ENCODE measurements around the gene POLR3B. TPM values are rescaled to one million over a fixed set of nuclear protein-coding genes. Genes with fewer than 3 reads are reported as not detected.
A peak's percentile ranks its signal among the peaks of the same experiment; 100 is the strongest.

The POLR3B gene
- total and polyA plus RNA-seq, 3 experiments from 2014 or later: 5.3 to 14.6 (median 13.4) TPM

DNA sequence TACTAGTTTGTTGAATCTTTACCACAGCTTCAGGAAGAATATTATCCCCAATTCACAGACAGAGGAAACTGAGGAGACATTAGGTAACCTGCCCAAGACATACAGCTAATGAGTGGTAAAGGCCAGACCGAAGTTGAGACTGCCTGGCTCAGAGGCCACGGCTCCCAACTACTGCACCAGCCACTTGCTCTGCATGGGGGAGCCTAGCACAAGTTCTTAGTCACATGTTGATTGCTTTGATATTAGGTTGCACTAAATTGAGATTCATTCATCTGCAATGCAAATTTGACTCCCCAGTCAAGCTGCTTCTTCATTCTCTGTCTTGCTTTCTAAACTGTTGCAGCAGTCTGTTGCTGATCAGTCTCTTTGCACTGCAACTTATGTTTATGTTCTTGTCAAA lies 25.9 kb upstream of the POLR3B start:
- Histone ChIP-seq H3K9me3 (ENCODE audit: low read length) (no peaks in the 10 kb centered on the region), H3K27ac (ENCODE audit: low read depth, low read length) (no peak overlapping the region), H3K4me3 (ENCODE audit: low read length) (no peak overlapping the region), H3K4me1 (ENCODE audit: insufficient read depth, low read length) (no peaks in the 10 kb centered on the region), H3K36me3 (ENCODE audit: insufficient read depth, low read length) (peaks cover 16% of the 10 kb centered on the region), H3K27me3 (ENCODE audit: insufficient read depth, low read length, poor library complexity, severe bottlenecking) (no peaks in the 10 kb centered on the region)
- H3K36me3 Mint-ChIP-seq: peaks cover 9 to 85% (median 29%) of the 10 kb centered on the region in 3 donors
- H3K27me3 Mint-ChIP-seq: no peaks in the 10 kb centered on the region
- ChIA-PET POLR2A (no interaction called here), CTCF (interaction anchor here (1.2 to 1.3 kb wide), 3 partner anchors 13 to 105 kb away, joined by 3 to 4 read pairs (median 3); partner anchors contain the start of gene POLR3B)
- H3K4me1 Mint-ChIP-seq: peaks cover 5 to 24% (median 13%) of the 10 kb centered on the region in 3 donors
- H3K4me3 Mint-ChIP-seq: no peak overlapping the region
- DNase-seq: no peak
- H3K9me3 Mint-ChIP-seq: no peaks in the 10 kb centered on the region
- peak overlapping the region in 3 of 8 donors; percentile 13 to 17 (median 15) for H3K27ac Mint-ChIP-seq

DNA sequence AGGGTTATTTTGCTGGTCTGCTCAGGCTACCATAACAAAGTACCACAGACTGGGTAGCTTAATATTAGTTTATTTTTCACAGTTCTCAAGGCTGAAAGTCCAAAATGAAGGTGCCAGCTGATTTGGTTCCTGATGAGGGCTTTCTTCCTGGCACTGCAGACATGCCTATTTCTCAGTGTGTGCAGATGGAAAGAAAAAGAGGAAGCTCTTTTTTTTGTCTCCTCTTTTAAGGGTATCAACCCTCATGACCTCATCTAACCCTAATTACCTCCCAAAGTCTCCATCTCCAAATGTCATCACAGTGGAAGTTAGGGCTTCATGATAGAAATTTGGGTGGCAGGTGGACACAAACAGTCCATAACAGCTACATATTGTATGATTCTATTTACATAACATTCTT lies 25.0 kb upstream of the POLR3B start:
- Histone ChIP-seq H3K27me3 (ENCODE audit: insufficient read depth, low read length, poor library complexity, severe bottlenecking) (no peaks in the 10 kb centered on the region), H3K27ac (ENCODE audit: low read depth, low read length) (no peak overlapping the region), H3K4me1 (ENCODE audit: insufficient read depth, low read length) (no peaks in the 10 kb centered on the region), H3K36me3 (ENCODE audit: insufficient read depth, low read length) (peaks cover 20% of the 10 kb centered on the region), H3K9me3 (ENCODE audit: low read length) (no peaks in the 10 kb centered on the region), H3K4me3 (ENCODE audit: low read length) (no peak overlapping the region)
- H3K27me3 Mint-ChIP-seq: no peaks in the 10 kb centered on the region
- H3K4me3 Mint-ChIP-seq: no peak overlapping the region
- ChIA-PET CTCF (interaction anchor here (1.0 to 1.2 kb wide), 2 partner anchors 12 to 109 kb away, joined by 3 read pairs; no protein-coding TSS in a partner anchor), POLR2A (interaction anchor here (0.6 kb wide), 1 partner anchor 31 kb away, joined by 3 read pairs; no protein-coding TSS in a partner anchor)
- DNase-seq: no peak
- peaks cover 9 to 85% (median 33%) of the 10 kb centered on the region in 3 donors for H3K36me3 Mint-ChIP-seq
- H3K4me1 Mint-ChIP-seq: peaks cover 5 to 27% (median 13%) of the 10 kb centered on the region in 3 donors
- no peak overlapping the region for H3K27ac Mint-ChIP-seq
- H3K9me3 Mint-ChIP-seq: no peaks in the 10 kb centered on the region

DNA sequence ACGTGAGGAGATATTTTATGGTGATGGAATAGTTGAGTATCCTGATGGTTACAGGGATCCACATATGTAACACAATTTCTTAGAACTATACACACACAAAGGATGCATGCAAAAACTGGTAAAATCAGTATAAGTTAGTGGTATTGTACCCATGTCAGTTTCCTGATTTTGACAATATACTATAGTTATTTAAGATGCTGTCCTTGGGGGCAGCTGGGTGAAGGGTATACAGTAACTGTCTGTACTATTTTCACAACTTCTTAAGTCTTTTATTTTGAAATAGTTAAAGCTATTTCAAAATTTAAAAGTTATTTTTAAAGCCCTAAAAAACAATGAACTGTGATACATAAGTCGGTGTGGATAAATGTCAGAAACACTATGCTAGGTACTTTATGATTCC lies 24.5 kb upstream of the POLR3B start:
- peaks cover 9 to 85% (median 36%) of the 10 kb centered on the region in 3 donors for H3K36me3 Mint-ChIP-seq
- peak overlapping the region in 1 of 8 donors; percentile 19 for H3K27ac Mint-ChIP-seq
- peaks cover 20% of the 10 kb centered on the region for H3K36me3 ChIP-seq (ENCODE audit: insufficient read depth, low read length)
- H3K9me3 Mint-ChIP-seq: no peaks in the 10 kb centered on the region
- no peaks in the 10 kb centered on the region for H3K27me3 Mint-ChIP-seq
- peaks cover 5 to 27% (median 13%) of the 10 kb centered on the region in 3 donors for H3K4me1 Mint-ChIP-seq
- no peaks in the 10 kb centered on the region for H3K27me3 ChIP-seq (ENCODE audit: insufficient read depth, low read length, poor library complexity, severe bottlenecking)
- no peak overlapping the region for H3K27ac ChIP-seq (ENCODE audit: low read depth, low read length)
- H3K4me1 ChIP-seq (ENCODE audit: insufficient read depth, low read length): no peaks in the 10 kb centered on the region
- H3K4me3 ChIP-seq (ENCODE audit: low read length): no peak overlapping the region
- no peak for DNase-seq
- no peak overlapping the region for H3K4me3 Mint-ChIP-seq
- ChIA-PET POLR2A (no interaction called here), CTCF (interaction anchor here (1.0 kb wide), 1 partner anchor 109 kb away, joined by 3 read pairs; no protein-coding TSS in a partner anchor)
- H3K9me3 ChIP-seq (ENCODE audit: low read length): no peaks in the 10 kb centered on the region

DNA sequence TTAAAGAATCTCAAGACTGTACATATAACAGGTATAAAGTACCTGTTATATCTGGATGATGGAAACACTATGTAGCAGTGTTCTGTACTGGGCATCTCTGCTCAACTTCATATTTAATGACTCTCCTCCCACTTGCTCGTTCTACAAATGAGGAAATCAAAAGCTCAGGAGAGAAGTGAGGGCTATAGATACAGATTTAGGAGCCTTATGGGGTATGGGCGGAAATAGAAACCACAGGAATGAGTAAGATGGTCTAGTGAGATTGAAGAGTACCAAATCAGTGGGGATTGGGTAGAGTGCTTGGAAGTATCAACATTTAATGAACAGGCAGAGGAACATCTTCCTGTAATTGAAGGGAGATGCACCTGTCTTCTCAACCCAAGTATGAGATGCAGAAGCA lies 23.8 kb upstream of the POLR3B start:
- H3K4me3 ChIP-seq (ENCODE audit: low read length): no peak overlapping the region
- peak overlapping the region in 4 of 8 donors; percentile 8 to 50 (median 28) for H3K27ac Mint-ChIP-seq
- no peak overlapping the region for H3K4me3 Mint-ChIP-seq
- POLR2A ChIA-PET: no interaction called here
- no peaks in the 10 kb centered on the region for H3K4me1 ChIP-seq (ENCODE audit: insufficient read depth, low read length)
- DNase-seq: no peak
- CTCF ChIA-PET: no interaction called here
- no peaks in the 10 kb centered on the region for H3K27me3 ChIP-seq (ENCODE audit: insufficient read depth, low read length, poor library complexity, severe bottlenecking)
- no peaks in the 10 kb centered on the region for H3K9me3 Mint-ChIP-seq
- H3K36me3 Mint-ChIP-seq: peaks cover 9 to 85% (median 34%) of the 10 kb centered on the region in 3 donors
- peaks cover 20% of the 10 kb centered on the region for H3K36me3 ChIP-seq (ENCODE audit: insufficient read depth, low read length)
- peaks cover 5 to 27% (median 13%) of the 10 kb centered on the region in 3 donors for H3K4me1 Mint-ChIP-seq
- H3K9me3 ChIP-seq (ENCODE audit: low read length): no peaks in the 10 kb centered on the region
- no peak overlapping the region for H3K27ac ChIP-seq (ENCODE audit: low read depth, low read length)
- H3K27me3 Mint-ChIP-seq: no peaks in the 10 kb centered on the region

DNA sequence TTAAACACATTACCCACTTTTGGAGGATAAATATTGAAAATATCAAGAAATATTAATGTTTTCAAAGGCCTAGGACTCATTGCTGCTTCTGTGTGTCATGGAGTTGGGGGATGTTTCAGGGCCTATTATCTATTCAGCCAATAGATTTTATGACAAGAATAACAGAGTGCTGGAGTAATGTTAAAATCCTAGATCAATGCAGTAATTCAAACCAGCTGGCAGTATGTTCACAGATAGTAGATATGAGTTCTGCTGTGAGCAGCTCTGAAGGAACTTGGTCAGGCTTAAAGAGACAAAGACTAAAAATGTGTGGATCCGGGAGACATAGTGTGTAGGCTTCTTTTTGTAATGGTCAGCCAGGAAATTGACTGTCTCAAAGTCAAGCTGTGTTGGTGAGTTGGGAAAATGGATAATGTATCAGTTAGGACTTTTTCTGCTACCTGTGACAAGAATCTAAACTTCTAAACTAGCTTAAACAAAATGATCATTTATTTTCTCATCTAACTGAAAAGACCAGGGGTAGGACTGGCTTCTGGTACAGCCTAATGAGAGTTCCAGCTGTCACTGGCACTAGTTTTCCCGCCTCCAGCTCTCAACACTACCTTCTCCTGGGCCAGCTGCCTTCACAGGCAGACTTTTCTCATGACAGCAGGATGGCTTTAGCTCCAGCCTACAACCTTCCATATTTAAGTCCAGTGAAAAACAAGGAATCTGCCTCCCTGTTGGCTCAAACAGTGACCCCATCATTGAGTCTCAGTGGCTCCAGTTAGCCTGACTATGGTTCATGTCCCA lies 16.3 kb upstream of the POLR3B start:
- no peaks in the 10 kb centered on the region for H3K9me3 Mint-ChIP-seq
- peaks cover 7 to 20% (median 17%) of the 10 kb centered on the region in 3 donors for H3K4me1 Mint-ChIP-seq
- no peak overlapping the region for H3K27ac ChIP-seq (ENCODE audit: low read depth, low read length)
- H3K27ac Mint-ChIP-seq: peak overlapping the region in 6 of 8 donors; percentile 7 to 80 (median 68)
- no peak for DNase-seq
- H3K9me3 ChIP-seq (ENCODE audit: low read length): no peaks in the 10 kb centered on the region
- H3K4me1 ChIP-seq (ENCODE audit: insufficient read depth, low read length): no peaks in the 10 kb centered on the region
- no peaks in the 10 kb centered on the region for H3K27me3 Mint-ChIP-seq
- CTCF ChIA-PET: interaction anchor here (0.9 to 1.3 kb wide), 2 partner anchors 16 to 21 kb away, joined by 3 read pairs; no protein-coding TSS in a partner anchor
- peaks cover 7% of the 10 kb centered on the region for H3K36me3 ChIP-seq (ENCODE audit: insufficient read depth, low read length)
- peaks cover 14 to 87% (median 34%) of the 10 kb centered on the region in 3 donors for H3K36me3 Mint-ChIP-seq
- POLR2A ChIA-PET: no interaction called here
- no peak overlapping the region for H3K4me3 Mint-ChIP-seq
- no peaks in the 10 kb centered on the region for H3K27me3 ChIP-seq (ENCODE audit: insufficient read depth, low read length, poor library complexity, severe bottlenecking)
- H3K4me3 ChIP-seq (ENCODE audit: low read length): no peak overlapping the region

DNA sequence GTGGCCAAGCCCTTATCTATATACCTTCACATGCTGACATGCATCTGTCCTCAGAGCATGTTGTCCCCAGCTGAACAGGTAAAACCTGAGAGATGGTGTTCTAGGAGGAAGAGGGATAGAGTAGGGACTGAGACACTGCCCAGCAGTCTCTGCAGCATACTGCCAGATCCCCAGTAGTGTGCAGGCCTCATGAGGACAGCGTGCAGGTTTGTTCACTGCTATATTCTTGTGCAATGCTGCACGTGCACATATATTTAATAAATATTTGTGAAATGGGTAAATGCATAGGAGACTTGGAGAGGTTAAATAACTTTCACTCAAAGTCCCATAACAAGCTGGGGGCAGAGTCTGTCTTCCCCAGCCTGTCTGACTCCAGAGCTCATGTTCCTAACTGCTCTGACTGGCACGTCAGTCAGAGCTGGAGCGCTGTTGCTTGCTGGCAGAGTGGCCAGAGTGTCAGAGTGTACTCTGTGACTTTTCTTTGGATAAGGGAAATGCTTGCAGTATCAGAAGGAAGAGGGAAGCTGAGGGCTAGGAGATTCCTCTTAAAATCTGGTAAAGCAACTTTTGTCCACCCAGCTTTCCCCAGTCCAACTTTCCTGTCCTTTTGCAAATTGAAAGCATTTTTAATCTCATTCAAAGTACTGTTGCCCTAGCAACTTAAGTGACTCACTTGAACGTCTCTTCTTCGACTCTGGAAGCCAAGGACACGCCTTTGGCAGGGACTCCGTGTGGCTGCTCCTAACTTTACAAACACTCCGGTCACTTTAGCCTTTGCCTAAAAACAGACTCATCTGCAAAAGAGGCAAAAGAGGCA lies 14.9 kb upstream of the POLR3B start:
- Mint-ChIP-seq H3K36me3 (peaks cover 16 to 84% (median 32%) of the 10 kb centered on the region in 3 donors), H3K27me3 (no peaks in the 10 kb centered on the region), H3K4me1 (peaks cover 7 to 20% (median 12%) of the 10 kb centered on the region in 3 donors), H3K9me3 (no peaks in the 10 kb centered on the region), H3K4me3 (no peak overlapping the region), H3K27ac (peak overlapping the region in 3 of 8 donors; percentile 14 to 25 (median 14))
- Histone ChIP-seq H3K4me3 (ENCODE audit: low read length) (no peak overlapping the region), H3K36me3 (ENCODE audit: insufficient read depth, low read length) (no peaks in the 10 kb centered on the region), H3K4me1 (ENCODE audit: insufficient read depth, low read length) (no peaks in the 10 kb centered on the region), H3K27me3 (ENCODE audit: insufficient read depth, low read length, poor library complexity, severe bottlenecking) (no peaks in the 10 kb centered on the region), H3K27ac (ENCODE audit: low read depth, low read length) (no peak overlapping the region), H3K9me3 (ENCODE audit: low read length) (no peaks in the 10 kb centered on the region)
- CTCF ChIA-PET: no interaction called here
- POLR2A ChIA-PET: no interaction called here
- no peak for DNase-seq

DNA sequence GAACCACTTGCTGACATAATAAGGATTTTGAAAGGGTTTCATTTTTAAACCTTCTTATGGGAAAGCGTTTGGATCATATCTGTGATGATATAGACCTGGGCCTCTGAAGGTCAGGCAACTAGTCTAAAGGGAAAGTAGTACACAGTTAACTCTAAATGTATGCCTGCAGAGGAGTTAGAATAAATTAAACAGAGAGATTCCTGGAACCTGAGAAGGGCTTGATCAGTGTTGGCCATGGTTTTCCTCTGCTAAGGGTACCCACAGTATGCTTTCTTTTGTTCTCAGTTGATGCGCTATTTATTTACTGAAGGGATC lies 14.4 kb upstream of the POLR3B start:
- Histone ChIP-seq H3K4me3 (ENCODE audit: low read length) (no peak overlapping the region), H3K9me3 (ENCODE audit: low read length) (no peaks in the 10 kb centered on the region), H3K27ac (ENCODE audit: low read depth, low read length) (no peak overlapping the region), H3K4me1 (ENCODE audit: insufficient read depth, low read length) (no peaks in the 10 kb centered on the region), H3K27me3 (ENCODE audit: insufficient read depth, low read length, poor library complexity, severe bottlenecking) (no peaks in the 10 kb centered on the region), H3K36me3 (ENCODE audit: insufficient read depth, low read length) (no peaks in the 10 kb centered on the region)
- ChIA-PET CTCF (no interaction called here), POLR2A (no interaction called here)
- Mint-ChIP-seq H3K4me1 (peaks cover 7 to 20% (median 12%) of the 10 kb centered on the region in 3 donors), H3K36me3 (peaks cover 16 to 82% (median 30%) of the 10 kb centered on the region in 3 donors), H3K9me3 (no peaks in the 10 kb centered on the region), H3K4me3 (no peak overlapping the region), H3K27ac (peak overlapping the region in 1 of 8 donors; percentile 25), H3K27me3 (no peaks in the 10 kb centered on the region)
- DNase-seq: no peak

DNA sequence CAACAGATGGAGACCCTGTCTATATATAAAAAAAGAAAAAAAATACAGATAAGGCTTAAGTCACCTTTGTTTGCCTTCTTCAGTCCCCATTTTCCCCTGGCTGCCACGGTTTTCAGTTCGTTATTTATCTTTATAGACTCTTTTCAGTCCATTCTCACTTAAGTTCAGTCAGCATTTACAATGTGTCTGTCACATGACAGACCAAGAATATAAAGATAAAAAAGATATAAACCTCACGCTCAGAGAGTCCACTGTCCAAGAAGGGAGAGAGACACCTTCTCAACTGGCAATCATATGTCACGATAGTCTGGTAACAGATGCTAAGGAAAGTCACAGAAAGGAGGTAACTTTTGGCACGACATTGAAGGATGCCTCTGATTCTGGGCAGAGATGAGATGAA lies 13.4 kb upstream of the POLR3B start:
- POLR2A ChIA-PET: no interaction called here

More for the DNA sequence above, 13.4 kb upstream of the POLR3B start:
- no peak overlapping the region for H3K4me3 Mint-ChIP-seq
- H3K27me3 Mint-ChIP-seq: no peaks in the 10 kb centered on the region
- H3K36me3 Mint-ChIP-seq: peaks cover 15 to 81% (median 32%) of the 10 kb centered on the region in 3 donors
- no peaks in the 10 kb centered on the region for H3K9me3 Mint-ChIP-seq
- Histone ChIP-seq H3K4me1 (ENCODE audit: insufficient read depth, low read length) (no peaks in the 10 kb centered on the region), H3K27me3 (ENCODE audit: insufficient read depth, low read length, poor library complexity, severe bottlenecking) (no peaks in the 10 kb centered on the region), H3K36me3 (ENCODE audit: insufficient read depth, low read length) (no peaks in the 10 kb centered on the region), H3K9me3 (ENCODE audit: low read length) (no peaks in the 10 kb centered on the region), H3K4me3 (ENCODE audit: low read length) (no peak overlapping the region), H3K27ac (ENCODE audit: low read depth, low read length) (no peak overlapping the region)
- CTCF ChIA-PET: interaction anchor here (1.1 kb wide), 1 partner anchor 12 kb away, joined by 3 read pairs; no protein-coding TSS in a partner anchor
- peaks cover 7 to 20% (median 11%) of the 10 kb centered on the region in 3 donors for H3K4me1 Mint-ChIP-seq
- H3K27ac Mint-ChIP-seq: peak overlapping the region in 2 of 8 donors; percentile 23 to 52
- DNase-seq: no peak
